T47D (cell line): ENCODE results near the gene RAPGEF2.
"Not testable (repeated sequence)": the region's sequence is repeated elsewhere in the genome, so short reads cannot be mapped to it uniquely, and the experiment has no call there.

Experiments used
- DNase-seq, 2 experiments: peaks; one replicate each; pipeline versions ENCODE4 v3.0.0 to v3.0.0-alpha.2; 2011 to 2012; ENCODE audit warnings: low read depth in 1 of 2, low spot score in 1 of 2
- JUND ChIP-seq: IDR thresholded peaks from 2 replicates; pipeline ENCODE4 v1.6.1; 2012; ENCODE audit warnings: low read depth
- in situ Hi-C: cut with HindIII; loops from 2 replicates; pipeline ENCODE4 v1.10.0; 2016; ENCODE audit warnings: low sequenced_read_pairs, low pct_unique_long_range_greater_than_20kb

Gene RAPGEF2

GRCh38 chr4:159075531-159075932 lies 27.3 kb upstream of the RAPGEF2 start:
- no peak for TF ChIP-seq JUND
- in situ Hi-C loops: no loop called here
- no peak for DNase-seq

- in situ Hi-C loops, DNase-seq: not testable (repeated sequence)
These were observed 25.9 kb upstream of the RAPGEF2 start for GRCh38 chr4:159077018-159077417.

GRCh38 chr4:159077702-159078495 lies 25.0 kb upstream of the RAPGEF2 start:
- DNase-seq: no peak
- TF ChIP-seq JUND: no peak
- in situ Hi-C loops: no loop called here

- in situ Hi-C loops: no loop called here
- DNase-seq: no peak
- no peak for TF ChIP-seq JUND
These were observed 23.8 kb upstream of the RAPGEF2 start for GRCh38 chr4:159079074-159079473.

- no peak for DNase-seq
- no peak for TF ChIP-seq JUND
- in situ Hi-C loops: no loop called here
These were observed 16.3 kb upstream of the RAPGEF2 start for GRCh38 chr4:159086606-159087005.

GRCh38 chr4:159090255-159090654 lies 12.6 kb upstream of the RAPGEF2 start:
- in situ Hi-C loops: no loop called here
- DNase-seq: no peak
- TF ChIP-seq JUND: no peak

GRCh38 chr4:159094156-159094555 lies 8.7 kb upstream of the RAPGEF2 start:
- in situ Hi-C loops, DNase-seq: not testable (repeated sequence)

- no peak for TF ChIP-seq JUND
- in situ Hi-C loops: no loop called here
- no peak for DNase-seq
These were observed 6.4 kb upstream of the RAPGEF2 start for GRCh38 chr4:159096434-159096833.

- in situ Hi-C loops: no loop called here
- DNase-seq: no peak
- TF ChIP-seq JUND: no peak
These were observed 5.7 kb upstream of the RAPGEF2 start for GRCh38 chr4:159097144-159097543.

GRCh38 chr4:159097785-159098184 lies 5.1 kb upstream of the RAPGEF2 start:
- TF ChIP-seq JUND: no peak
- in situ Hi-C loops: no loop called here
- DNase-seq: peak in 1 of 2 experiments; percentile 2

GRCh38 chr4:159098482-159099127 lies 4.3 kb upstream of the RAPGEF2 start:
- peak in 1 of 2 experiments; percentile 2 for DNase-seq
- in situ Hi-C loops: no loop called here
- TF ChIP-seq JUND: no peak

- in situ Hi-C loops: no loop called here
- peak in 1 of 2 experiments; percentile 2 for DNase-seq
These were observed 774 bp upstream of the RAPGEF2 start for GRCh38 chr4:159101988-159102621.

GRCh38 chr4:159103384-159103990 lies 608 bp downstream of the RAPGEF2 start:
- no peak for TF ChIP-seq JUND
- in situ Hi-C loops: no loop called here
- DNase-seq: peak in 1 of 2 experiments; percentile 36

More at GRCh38 chr4:159101988-159102621, 774 bp upstream of the RAPGEF2 start:
- TF ChIP-seq JUND: no peak
